ENCODE measurements around the gene CCDC8. TPM values are rescaled to one million over a fixed set of nuclear protein-coding genes. Genes with fewer than 3 reads are reported as not detected.

Gene CCDC8
- total RNA-seq, 1 donor from 2014 or later, result 10.0 TPM

GRCh38 chr19:46411925-46412649 is 1.3 kb downstream of the CCDC8 start:
- Histone ChIP-seq H3K27me3 (no peaks in the 10 kb centered on the region), H3K27ac (peak overlapping the region; percentile 69 to 83), H3K9me3 (no peaks in the 10 kb centered on the region), H3K4me3 (peak overlapping the region; percentile 63 to 75), H3K4me1 (peaks cover 11 to 36% of the 10 kb centered on the region in 2 donors), H3K36me3 (no peaks in the 10 kb centered on the region)
- intact Hi-C loops (cut with DNase I), result loop anchor here (5.0 kb wide), 1 partner anchor 60 kb away; the partner anchor contains the start of gene PNMA8A
- TF ChIP-seq, protein P1, sequence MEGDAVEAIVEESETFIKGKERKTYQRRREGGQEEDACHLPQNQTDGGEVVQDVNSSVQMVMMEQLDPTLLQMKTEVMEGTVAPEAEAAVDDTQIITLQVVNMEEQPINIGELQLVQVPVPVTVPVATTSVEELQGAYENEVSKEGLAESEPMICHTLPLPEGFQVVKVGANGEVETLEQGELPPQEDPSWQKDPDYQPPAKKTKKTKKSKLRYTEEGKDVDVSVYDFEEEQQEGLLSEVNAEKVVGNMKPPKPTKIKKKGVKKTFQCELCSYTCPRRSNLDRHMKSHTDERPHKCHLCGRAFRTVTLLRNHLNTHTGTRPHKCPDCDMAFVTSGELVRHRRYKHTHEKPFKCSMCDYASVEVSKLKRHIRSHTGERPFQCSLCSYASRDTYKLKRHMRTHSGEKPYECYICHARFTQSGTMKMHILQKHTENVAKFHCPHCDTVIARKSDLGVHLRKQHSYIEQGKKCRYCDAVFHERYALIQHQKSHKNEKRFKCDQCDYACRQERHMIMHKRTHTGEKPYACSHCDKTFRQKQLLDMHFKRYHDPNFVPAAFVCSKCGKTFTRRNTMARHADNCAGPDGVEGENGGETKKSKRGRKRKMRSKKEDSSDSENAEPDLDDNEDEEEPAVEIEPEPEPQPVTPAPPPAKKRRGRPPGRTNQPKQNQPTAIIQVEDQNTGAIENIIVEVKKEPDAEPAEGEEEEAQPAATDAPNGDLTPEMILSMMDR (IDR thresholded peaks at IDR 0.05), result no peak
- DNase-seq (ENCODE audit: low spot score in 2 of 2), result no peak

DNA sequence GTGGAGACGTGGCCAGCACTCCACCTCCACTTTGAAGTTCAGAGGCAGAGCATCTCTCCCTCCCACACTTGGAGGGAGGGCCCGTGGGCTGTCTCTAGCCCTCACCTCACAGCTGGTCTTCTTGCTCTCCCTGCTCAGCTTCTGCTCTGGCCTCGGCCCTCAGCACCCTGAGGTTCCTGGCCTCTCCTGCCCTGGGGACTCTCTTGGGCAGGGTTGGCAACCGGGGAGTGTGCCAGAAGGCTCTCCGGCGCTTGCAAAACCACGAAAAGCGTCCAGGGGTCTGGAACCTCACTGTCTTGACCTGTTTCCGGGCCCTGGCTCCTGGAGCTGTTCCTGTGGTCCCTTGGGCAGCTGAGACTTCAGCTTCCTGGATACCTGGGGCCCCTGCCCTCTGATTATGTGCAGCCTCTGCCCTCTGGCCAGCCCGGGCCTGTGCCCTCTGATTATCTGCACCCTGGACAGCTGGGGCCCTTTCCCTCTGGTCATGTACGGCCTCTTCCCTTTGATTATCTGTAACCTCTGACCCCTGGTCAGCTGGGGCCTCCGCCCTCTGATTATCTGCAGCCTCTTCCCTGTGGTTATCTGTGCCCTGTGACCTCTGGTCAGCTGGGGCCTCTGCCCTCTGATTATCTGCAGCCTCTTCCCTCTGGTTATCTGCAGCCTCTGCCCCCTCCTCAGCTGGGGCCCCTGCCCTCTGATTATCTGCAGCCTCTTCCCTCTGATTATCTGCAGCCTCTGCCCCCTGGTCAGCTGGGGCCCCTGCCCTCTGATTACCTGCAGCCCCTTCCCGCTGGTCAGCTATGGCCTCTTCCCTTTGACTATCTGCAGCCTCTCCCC is 2.1 kb downstream of the CCDC8 start:
- intact Hi-C loops (cut with DNase I), result loop anchor here (5.0 kb wide), 1 partner anchor 61 kb away; the partner anchor contains the start of gene PNMA8A
- Histone ChIP-seq H3K4me3 (peak overlapping the region; percentile 63 to 75), H3K27ac (peak overlapping the region; percentile 69 to 83), H3K36me3 (no peaks in the 10 kb centered on the region), H3K27me3 (no peaks in the 10 kb centered on the region), H3K9me3 (no peaks in the 10 kb centered on the region), H3K4me1 (peaks cover 10 to 30% of the 10 kb centered on the region in 2 donors)
- DNase-seq (ENCODE audit: low spot score in 2 of 2), result no peak
- TF ChIP-seq, protein P1 (IDR thresholded peaks at IDR 0.05), result no peak

DNA sequence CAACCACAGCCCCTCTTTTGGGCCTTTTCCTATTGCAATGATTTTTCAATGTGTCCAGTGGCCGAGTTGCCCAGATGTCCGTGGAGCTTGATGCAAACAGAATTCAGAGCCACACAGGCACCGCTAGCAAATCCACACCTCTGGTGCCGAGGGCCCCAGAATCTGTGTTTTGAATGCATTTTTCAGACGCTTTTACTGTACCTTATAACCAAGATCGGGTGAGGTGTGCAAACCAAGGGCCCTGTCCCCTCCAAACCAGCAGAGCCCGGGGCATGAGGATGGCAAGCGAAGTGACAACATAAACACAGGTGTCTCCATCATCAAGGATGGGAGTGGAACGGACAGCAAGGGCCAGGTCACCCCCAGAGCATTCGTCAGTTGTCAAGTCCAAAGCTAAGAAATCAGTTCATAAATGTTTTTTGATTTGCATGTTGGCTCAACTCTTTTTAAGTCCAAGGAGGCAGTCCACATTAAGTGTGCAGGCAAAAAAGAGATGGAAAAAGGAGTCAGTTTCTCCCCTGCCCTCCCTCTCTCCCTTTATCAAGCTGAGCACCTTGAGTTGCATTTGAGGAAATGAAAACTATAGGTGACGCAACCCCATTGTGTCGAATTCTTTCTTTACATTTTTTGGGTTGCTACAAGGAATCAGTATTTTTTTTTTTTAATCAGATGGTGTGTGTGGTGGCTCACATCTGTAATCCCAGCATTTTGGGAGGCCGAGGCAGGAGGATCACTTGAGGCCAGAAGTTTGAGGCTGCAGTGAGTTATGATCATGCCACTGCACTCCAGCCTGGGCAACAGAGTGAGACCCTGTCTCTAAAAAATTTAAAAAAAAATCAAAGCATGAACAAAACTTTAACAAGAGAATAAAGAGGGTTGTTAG is 2.9 kb downstream of the CCDC8 start:
- peak overlapping the region; percentile 63 to 75 for H3K4me3 ChIP-seq
- no peaks in the 10 kb centered on the region for H3K9me3 ChIP-seq
- no peak for DNase-seq (ENCODE audit: low spot score in 2 of 2)
- no peaks in the 10 kb centered on the region for H3K27me3 ChIP-seq
- H3K36me3 ChIP-seq, result no peaks in the 10 kb centered on the region
- peaks cover 8 to 29% of the 10 kb centered on the region in 2 donors for H3K4me1 ChIP-seq
- peak overlapping the region; percentile 69 to 83 for H3K27ac ChIP-seq
- intact Hi-C loops (cut with DNase I), result loop anchor here (5.0 kb wide), 1 partner anchor 62 kb away; the partner anchor contains the start of gene PNMA8A
- TF ChIP-seq, protein P1 (IDR thresholded peaks at IDR 0.05), result no peak

DNA sequence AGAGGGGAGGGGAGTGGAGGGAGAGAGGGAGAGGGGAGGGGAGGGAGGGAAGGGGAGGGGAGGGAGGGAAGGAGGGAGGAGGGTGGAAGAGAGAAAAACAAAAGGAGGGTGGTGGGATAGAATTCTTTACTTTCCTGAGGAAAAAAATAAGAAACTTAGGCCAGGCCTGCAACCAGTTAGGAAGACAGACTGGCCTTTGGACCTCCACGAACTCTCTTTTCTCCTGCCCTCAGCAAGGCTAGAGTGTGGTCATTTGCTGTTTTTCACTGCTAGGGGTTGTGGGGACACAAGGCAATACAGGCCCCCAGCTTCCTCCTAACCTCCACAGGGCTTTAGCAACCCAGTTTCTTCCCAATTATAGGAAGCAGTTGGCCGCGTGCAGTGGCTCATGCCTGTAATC is 4.2 kb downstream of the CCDC8 start:
- no peak for DNase-seq (ENCODE audit: low spot score in 2 of 2)
- peaks cover 8 to 36% of the 10 kb centered on the region in 2 donors for H3K4me1 ChIP-seq

More for the DNA sequence above, 4.2 kb downstream of the CCDC8 start:
- H3K36me3 ChIP-seq, result no peaks in the 10 kb centered on the region
- H3K27ac ChIP-seq, result peak overlapping the region; percentile 61 to 76
- TF ChIP-seq, protein P1 (IDR thresholded peaks at IDR 0.05), result no peak
- no peaks in the 10 kb centered on the region for H3K27me3 ChIP-seq
- intact Hi-C loops (cut with DNase I), result no loop called here
- H3K9me3 ChIP-seq, result no peaks in the 10 kb centered on the region
- peak overlapping the region in 1 of 2 donors; percentile 45 for H3K4me3 ChIP-seq

Measured in ascending aorta (tissue), 2 donors.